ENCODE measurements around the gene LAD1.

Gene LAD1

GRCh38 chr1:201360901-201361651 is 38.0 kb downstream of the LAD1 start:
- DNase-seq: no peak

- no peak for DNase-seq
Observed at GRCh38 chr1:201360486-201360885, 38.6 kb downstream of the LAD1 start.

- DNase-seq: no peak
Observed at GRCh38 chr1:201359873-201360210, 39.3 kb downstream of the LAD1 start.

DNA sequence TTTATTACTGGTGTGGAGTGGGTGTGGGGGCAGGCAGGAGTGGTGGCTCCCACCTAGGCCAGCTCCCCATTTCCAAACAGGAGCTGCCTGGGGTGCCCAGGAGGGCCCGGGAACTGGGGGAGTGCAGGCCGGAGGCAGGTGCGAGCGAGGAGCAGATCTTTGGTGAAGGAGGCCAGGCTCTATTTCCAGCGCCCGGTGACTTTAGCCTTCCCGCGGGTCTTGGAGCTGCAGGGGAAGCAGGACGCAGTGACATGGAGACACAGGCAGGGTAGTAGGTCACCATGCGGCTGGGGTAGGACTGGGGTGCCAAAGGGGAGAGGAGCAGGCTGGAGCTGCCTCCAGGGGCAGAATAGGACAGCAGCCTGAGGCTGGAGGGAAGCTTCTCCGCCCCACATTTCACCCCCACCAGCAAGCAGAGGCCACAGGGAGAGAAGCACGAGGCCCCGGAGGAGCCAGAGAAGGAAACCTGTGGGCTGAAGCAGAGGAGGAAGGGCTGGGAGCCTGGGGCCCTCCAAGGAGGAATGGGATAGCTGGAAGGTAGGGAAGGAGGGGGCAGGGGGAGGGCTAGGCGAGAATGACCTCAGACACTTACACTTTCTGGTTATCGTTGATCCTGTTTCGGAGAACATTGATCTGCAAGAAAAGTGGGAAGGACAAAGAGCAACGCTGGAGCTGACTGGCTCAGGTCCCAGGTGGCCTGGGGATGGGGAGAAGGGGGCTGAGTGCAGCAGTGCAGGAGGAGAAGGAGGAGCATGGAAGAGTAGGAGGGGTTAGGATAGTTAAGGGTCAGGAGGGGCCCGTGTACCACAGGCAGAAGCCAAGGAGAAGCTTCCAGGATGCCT is 39.9 kb downstream of the LAD1 start:
- DNase-seq: no peak

DNA sequence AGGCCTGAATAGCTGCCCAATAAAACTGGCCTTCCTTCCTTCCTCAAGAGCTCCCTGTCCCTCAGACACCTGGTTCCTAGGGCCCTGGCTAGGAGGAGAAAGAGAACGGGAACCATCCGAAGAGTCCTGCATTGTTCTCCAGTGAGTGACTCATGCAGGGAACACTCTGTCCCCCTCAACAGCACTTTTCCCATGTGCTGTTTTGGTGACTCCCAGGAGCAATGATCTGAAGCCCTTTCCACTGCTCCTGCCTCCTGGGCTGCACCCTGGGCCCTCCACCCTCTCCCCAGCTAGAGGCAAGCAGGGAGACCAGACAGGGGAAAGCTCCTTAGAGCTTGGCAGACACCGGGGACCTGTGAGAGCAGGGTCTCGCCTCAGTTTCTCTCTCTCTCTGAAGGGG is 40.5 kb downstream of the LAD1 start:
- no peak for DNase-seq

- no peak for DNase-seq
Observed at GRCh38 chr1:201357636-201358348, 41.3 kb downstream of the LAD1 start.

DNA sequence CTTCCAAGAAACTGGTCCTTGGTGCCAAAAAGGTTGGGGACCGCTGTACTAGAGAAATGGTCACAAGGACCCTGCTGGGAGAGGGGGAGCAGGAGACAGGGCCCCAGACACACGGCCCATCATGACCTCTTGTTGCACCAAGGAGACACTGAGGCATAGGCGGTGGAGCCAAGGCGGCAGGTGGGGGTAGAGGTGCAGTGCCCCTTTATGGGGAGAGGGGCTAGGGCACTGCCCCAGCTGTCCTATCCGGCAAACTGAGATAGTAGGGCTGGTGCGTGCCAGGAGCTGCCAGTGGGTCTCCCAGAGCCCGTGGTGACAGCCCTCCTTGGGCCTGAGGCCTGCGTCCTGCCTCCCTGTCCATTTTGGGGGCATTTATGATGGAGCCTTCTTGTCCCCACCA is 41.9 kb downstream of the LAD1 start:
- DNase-seq: no peak

- no peak for DNase-seq
Observed at GRCh38 chr1:201356701-201357100, 42.4 kb downstream of the LAD1 start.

- DNase-seq: no peak
Observed at GRCh38 chr1:201356236-201356635, 42.9 kb downstream of the LAD1 start.

DNA sequence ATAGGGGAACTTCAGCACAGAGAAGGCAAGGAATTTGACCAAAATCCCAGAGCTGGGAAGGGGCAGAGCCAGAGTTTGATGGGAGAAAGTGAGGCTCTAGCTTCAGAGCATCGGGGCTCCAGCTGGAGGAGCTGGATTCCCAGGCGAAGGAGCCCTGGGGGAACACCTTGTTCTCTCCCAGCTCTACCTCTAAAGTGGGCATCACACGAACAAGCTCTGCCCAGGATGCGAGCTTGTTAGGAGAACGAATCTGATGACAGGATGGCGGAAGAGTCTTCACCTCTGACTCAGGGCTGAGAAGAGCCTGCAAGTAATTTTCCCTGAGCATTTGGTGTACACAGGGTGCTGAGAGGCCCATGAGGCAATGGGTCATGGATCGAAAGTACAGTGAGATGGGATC is 43.7 kb downstream of the LAD1 start:
- DNase-seq: no peak

DNA sequence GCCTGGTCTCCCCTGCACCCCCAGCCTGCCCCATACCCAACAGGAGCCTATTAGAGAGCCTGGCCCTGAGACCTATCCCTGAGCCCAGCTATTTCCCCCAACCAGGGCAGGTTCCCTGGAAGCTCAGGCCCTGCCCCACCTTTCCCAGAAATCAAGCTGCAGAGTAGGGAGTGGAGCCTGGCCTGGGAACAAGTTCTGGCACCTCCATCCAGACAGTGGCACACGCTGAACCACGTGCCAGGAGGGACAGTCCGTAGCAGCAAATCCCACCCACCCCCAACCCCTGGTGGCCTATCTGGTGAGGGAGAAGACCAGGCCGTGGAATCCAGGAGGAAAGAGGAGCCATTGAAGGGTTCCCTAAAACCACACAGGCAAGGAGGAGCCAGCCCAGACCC is 44.2 kb downstream of the LAD1 start:
- DNase-seq: no peak

DNA sequence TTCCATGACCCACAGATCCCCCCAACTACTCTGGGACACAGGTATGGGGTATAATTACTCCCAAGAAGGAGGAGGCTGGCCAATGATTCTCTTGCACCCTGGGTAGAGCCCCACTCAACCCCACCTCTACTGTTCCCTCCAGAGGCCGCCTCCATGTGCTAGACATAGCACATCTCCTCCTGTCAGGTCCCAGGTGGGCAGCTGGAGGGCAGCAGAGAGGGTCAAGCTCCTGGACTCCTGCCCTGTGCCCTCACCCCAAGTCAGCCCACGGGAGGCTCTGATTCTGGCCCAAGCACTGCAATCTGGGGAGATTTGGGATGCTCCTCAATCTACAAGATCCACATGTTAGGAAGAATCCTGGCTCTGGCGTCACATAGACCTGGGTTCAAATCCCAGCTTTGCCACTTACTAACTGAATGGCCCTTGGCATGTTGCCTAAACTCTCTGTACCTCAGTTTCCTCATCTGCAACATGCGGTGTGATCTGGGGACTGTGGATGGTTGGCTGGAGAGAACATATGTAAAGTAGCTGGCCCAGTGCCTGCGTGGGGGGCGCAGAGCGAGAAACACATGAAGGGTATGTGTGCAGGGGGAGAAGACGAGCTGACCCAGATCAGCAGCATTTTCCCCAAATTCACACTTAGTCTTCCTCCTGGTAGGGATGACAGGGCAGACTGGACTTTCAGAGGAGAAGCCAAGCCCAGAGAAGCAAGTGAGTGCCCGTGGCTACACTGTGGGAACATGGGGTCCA is 44.8 kb downstream of the LAD1 start:
- DNase-seq: no peak

DNA sequence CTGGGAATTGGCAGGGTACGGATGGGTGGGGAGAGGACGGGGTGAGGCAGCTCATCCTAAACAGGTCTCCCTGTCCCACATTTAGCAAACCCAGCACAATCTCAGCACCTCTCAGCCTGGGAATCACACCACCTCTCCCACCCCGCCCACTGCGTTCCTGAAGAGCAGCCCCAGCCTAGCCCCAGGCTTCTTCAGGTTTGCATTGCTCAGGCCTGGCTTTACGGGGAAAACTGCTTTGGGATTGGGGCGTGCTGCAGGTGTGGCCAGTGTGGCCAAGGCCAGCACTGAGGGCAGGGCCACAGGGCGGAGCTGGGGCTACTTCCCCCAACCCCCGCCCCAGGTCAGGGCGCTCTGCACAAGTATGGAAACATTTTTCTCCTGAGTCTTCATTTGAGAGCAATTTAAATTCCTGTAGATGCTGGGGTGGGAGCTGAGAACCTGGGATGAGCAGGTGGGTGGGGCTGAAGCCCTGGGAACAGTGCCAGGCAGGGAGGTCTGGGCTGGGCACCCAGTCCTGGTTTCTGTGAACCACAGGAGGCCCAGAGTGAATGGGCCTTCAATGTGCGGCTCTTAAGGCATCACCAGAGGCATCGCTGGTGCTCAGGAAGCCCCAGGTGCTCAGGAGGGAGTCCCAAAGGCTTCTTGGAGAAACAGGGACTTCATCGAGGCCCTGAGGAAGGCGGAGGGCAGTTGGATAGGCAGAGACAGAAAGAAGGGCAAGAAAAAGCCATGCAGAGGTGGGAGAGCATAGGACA is 45.8 kb downstream of the LAD1 start:
- no peak for DNase-seq

DNA sequence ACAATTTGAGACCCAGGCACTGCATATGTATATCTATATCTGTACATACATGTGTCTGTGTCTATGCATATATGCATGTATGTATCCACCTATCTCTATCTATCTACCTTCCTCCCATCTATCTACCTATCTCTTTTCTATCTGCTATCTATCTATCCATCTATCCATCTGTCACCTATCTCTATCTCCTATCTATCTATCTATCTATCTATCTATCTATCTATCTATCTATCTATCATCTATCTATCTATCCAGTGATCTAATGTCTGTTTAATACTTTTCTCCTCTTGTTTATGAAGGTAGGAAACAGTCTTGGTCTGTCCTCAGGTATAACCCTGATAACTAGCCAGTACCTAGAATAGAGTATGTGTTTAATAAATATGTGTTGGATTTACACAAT is 47.5 kb downstream of the LAD1 start:
- no peak for DNase-seq

DNA sequence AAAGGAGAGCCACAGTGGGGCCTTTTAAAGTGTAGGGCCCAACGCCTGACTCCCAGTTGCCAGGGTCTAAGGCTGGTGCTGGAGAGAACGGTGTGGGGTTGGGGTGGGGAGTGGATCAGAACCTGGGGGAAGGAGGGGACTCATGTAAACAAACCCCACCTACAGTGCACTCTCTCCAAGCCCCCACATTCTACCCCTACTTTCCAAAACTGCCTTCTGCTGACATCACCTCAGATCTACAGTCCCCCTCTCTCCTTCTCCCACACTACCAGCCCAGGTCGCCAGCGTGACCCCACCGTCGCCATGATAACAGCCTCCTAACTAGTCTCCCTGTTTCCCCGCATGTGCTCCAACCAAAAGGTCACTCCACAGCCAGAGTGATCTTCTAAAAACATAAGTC is 48.2 kb downstream of the LAD1 start:
- DNase-seq: no peak

GRCh38 chr1:201350361-201350725 is 48.8 kb downstream of the LAD1 start:
- no peak for DNase-seq

GRCh38 chr1:201349092-201349491 is 50.0 kb downstream of the LAD1 start:
- no peak for DNase-seq

GRCh38 chr1:201348211-201348566 is 50.9 kb downstream of the LAD1 start:
- peak; percentile 18 for DNase-seq

- DNase-seq: no peak
Observed at GRCh38 chr1:201347498-201348210, 51.5 kb downstream of the LAD1 start.

DNA sequence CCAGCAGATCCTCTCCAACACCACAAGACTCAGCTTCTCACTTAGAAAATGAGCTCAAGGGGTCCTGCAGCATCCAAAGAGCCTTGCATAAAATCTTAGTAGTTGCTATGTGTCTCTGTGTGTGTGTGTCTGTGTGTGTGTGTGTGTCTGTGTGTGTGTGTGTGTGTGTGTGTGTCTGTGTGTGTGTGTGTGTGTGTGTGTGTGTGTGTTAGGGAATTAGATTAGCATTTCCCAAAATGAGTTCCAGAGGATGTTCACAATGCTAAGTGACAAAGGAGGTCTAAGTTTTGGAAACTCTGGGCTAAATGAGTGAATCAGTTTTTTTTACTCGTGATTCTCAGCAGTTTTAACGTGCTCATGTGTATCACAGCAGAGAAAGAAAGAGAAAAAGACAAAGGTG is 52.1 kb downstream of the LAD1 start:
- DNase-seq: no peak

DNA sequence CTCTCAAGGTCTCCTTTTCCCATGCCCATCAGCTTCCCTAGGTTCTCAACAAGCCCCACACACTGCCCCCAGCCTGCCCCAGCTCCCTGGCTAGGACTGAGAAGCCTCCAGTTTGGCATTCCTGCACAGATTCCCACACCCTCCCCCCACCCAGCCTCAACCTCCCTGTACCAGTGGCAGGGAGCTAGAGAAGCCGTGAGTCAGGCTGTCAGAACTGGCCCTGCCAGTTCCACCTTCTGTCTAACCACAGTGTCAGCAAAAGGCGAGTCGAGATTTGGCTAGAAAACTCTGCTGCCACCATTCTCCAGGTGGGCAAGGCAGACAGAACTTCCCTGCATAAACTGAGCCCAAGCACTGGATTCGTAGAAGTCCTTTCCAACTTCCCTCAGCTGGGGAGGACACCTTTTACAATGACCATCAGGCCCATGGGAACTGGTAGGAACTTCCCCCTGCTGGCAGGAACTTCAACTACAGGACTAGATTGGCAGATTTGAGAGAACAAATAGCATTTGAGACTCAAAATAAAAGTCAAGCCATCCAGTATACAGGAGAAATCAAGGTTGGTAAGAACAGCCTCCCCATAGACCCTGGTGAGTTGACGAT is 52.7 kb downstream of the LAD1 start:
- peak; percentile 49 for DNase-seq

- DNase-seq: no peak
Observed at GRCh38 chr1:201345081-201345355, 54.1 kb downstream of the LAD1 start.
